HG03565 (cell line): ENCODE data around the gene ITGA11.
"Not testable (repeated sequence)": the region's sequence is repeated elsewhere in the genome, so short reads cannot be mapped to it uniquely, and the experiment has no call there.

Experiments
- ATAC-seq: cut with Tn5 transposase; IDR thresholded peaks from one replicate; pipeline ENCODE4 v1.9.1; 2021; ENCODE audit warnings: mild to moderate bottlenecking, moderate library complexity; ENCODE audit not compliant: unreplicated experiment

ITGA11 gene

GRCh38 chr15:68411343-68411675, 20.7 kb downstream of the ITGA11 start:
- ATAC-seq: no peak

GRCh38 chr15:68410466-68411342, 21.3 kb downstream of the ITGA11 start:
- ATAC-seq: no peak

GRCh38 chr15:68409736-68410370, 22.1 kb downstream of the ITGA11 start:
- ATAC-seq: no peak

GRCh38 chr15:68408971-68409370, 23.0 kb downstream of the ITGA11 start:
- ATAC-seq: no peak

- ATAC-seq: no peak
These were observed 23.8 kb downstream of the ITGA11 start for GRCh38 chr15:68407886-68408881.

GRCh38 chr15:68407141-68407885, 24.6 kb downstream of the ITGA11 start:
- ATAC-seq: no peak

GRCh38 chr15:68405378-68406250, 26.3 kb downstream of the ITGA11 start:
- ATAC-seq: no peak

- ATAC-seq: no peak
These were observed 27.7 kb downstream of the ITGA11 start for GRCh38 chr15:68404056-68404798.

GRCh38 chr15:68403161-68403941, 28.6 kb downstream of the ITGA11 start:
- ATAC-seq: no peak

- no peak for ATAC-seq
These were observed 29.4 kb downstream of the ITGA11 start for GRCh38 chr15:68402432-68403160.

- no peak for ATAC-seq
These were observed 30.2 kb downstream of the ITGA11 start for GRCh38 chr15:68401496-68402431.

- no peak for ATAC-seq
These were observed 31.9 kb downstream of the ITGA11 start for GRCh38 chr15:68400066-68400456.

GRCh38 chr15:68399096-68400065, 32.6 kb downstream of the ITGA11 start:
- no peak for ATAC-seq

- not testable (repeated sequence) for ATAC-seq
These were observed 34.0 kb downstream of the ITGA11 start for GRCh38 chr15:68397999-68398398.

- no peak for ATAC-seq
These were observed 35.9 kb downstream of the ITGA11 start for GRCh38 chr15:68396068-68396467.
